Ovary (tissue), 9 donors: ENCODE data around the gene PHYHD1. TPM values are rescaled to one million over a fixed set of nuclear protein-coding genes. Genes with fewer than 3 reads are reported as not detected.

Experiments used
- DNase-seq, 5 donors: peaks; one replicate each; pipeline ENCODE4 v3.0.0-alpha.2; 2019 to 2020
- H3K27ac ChIP-seq, 2 donors: fragments of 200-600 bp; one replicate each; pipeline versions ENCODE4 v1.5.1 to v1.8.0; 2019 to 2022
- H3K27me3 ChIP-seq: fragments of 200-600 bp; one replicate; pipeline ENCODE4 v1.8.0; 2022
- H3K36me3 ChIP-seq: fragments of 200-600 bp; sonication (generic); one replicate; pipeline ENCODE4 v1.5.1; 2019
- H3K4me1 ChIP-seq: one replicate; pipeline ENCODE4 v1.8.1; 2013; ENCODE audit warnings: mild to moderate bottlenecking, moderate library complexity; ENCODE audit not compliant: insufficient read depth
- H3K4me3 ChIP-seq: fragments of 200-600 bp; sonication (generic); one replicate; pipeline ENCODE4 v1.5.1; 2017
- H3K9me3 ChIP-seq, 2 donors: fragments of 200-600 bp in 1 of 2; sonication (generic) in 1 of 2; one replicate each; pipeline versions ENCODE4 v1.5.1 to v1.8.1; 2013 to 2019; ENCODE audit warnings: mild to moderate bottlenecking in 1 of 2, moderate library complexity in 1 of 2
- CTCF ChIP-seq, 3 donors: fragments of 450-650 bp in 2 of 3; fragments of 200-600 bp in 1 of 3; IDR thresholded peaks; one replicate each; pipeline versions ENCODE4 v1.5.1 to v1.8.0; 2016 to 2022; ENCODE audit warnings: antibody characterized with exemption in 3 of 3, mild to moderate bottlenecking in 1 of 3
- EP300 ChIP-seq: sonication (generic); formaldehyde crosslinking; IDR thresholded peaks from one replicate; pipeline ENCODE4 v1.6.1; 2017; ENCODE audit warnings: antibody characterized with exemption
- POLR2A ChIP-seq: fragments of 450-650 bp; IDR thresholded peaks from one replicate; pipeline ENCODE4 v1.6.1; 2017; ENCODE audit warnings: antibody characterized with exemption, mild to moderate bottlenecking, moderate library complexity
- WGBS, 3 donors: extraction: QIAGEN DNeasy Blood & Tissue Kit in 1 of 3; methylation state at CpG; one replicate each; pipeline versions ENCODE4 v1.1.5 to v1.1.7; 2013 to 2017; 5-methylcytosine and 5-hydroxymethylcytosine counted together
- intact Hi-C, 4 donors: fragments of 100-400 bp; cut with DNase I; formaldehyde crosslinking; loops; one replicate each; pipeline versions ENCODE4 v1.11.0 to v1.15.1; 2022 to 2023
- polyA plus RNA-seq, 2 donors: library from polyadenylated mRNA; stranded (reverse); fragments of 200-250 nt in 1 of 2; fragments of 350-450 nt in 1 of 2; fragmentation: Illumina TruSeq in 1 of 2; extraction: RNeasy Lipid Tissue Mini Kit (QIAGEN cat#74804) in 1 of 2; gene quantifications; one replicate each; pipeline ENCODE4 v1.2.3, GENCODE V29; 2013 to 2014
- total RNA-seq, 7 donors: library from RNA; depleted of rRNA in 2 of 7; stranded (reverse); fragments of >200 nt in 2 of 7; fragmentation: NEBNext Ultra II Directional in 3 of 7; extraction: Animal tissue kit (Norgen Biotek cat#: 25700) in 3 of 7; gene quantifications; one replicate each; pipeline versions ENCODE4 v1.1.0 to v1.2.4, GENCODE V29; 2016 to 2023
- donor health status: DM: no; HTN: no; CAD: no; lungs with moderate emphysema.
- donor health status: DM: no; HTN: no; CAD: no.
- donor health status: Bipolar disorder and iron deficiency.
- donor health status: DM: yes; HTN: yes; CAD: no.
- donor health status: DM: no; HTN: no; CAD: no.
- donor health status: DM: yes; HTN: yes; CAD: no.

The PHYHD1 gene
- total and polyA plus RNA-seq, 9 donors = 24.8 to 63.9 (median 43.1) TPM

- intact Hi-C loops = no loop called here
- H3K36me3 ChIP-seq = no peaks in the 10 kb centered on the region
- no peaks in the 10 kb centered on the region for H3K27me3 ChIP-seq
- H3K4me1 ChIP-seq = no peaks in the 10 kb centered on the region
- H3K9me3 ChIP-seq = no peaks in the 10 kb centered on the region
- no peak for TF ChIP-seq EP300
- DNase-seq = no peak
- no peak overlapping the region for H3K4me3 ChIP-seq
- H3K27ac ChIP-seq = no peak overlapping the region
- 80 to 92% (median 87%) methylated on average over 5 of the region's 5 CpGs for WGBS, 3 donors
Measured at GRCh38 chr9:128933731-128934130, 12.9 kb downstream of the PHYHD1 start.

- peak in 2 of 5 donors; percentile 17 for DNase-seq
- no peaks in the 10 kb centered on the region for H3K9me3 ChIP-seq
- intact Hi-C loops = no loop called here
- TF ChIP-seq EP300 = no peak
- TF ChIP-seq POLR2A = no peak
- no peak for TF ChIP-seq CTCF (IDR thresholded peaks at IDR 0.05)
- no peaks in the 10 kb centered on the region for H3K27me3 ChIP-seq
- WGBS, 3 donors = 83 to 90% (median 84%) methylated on average over 11 of the region's 11 CpGs
- H3K4me1 ChIP-seq = no peaks in the 10 kb centered on the region
- H3K36me3 ChIP-seq = no peaks in the 10 kb centered on the region
- no peak overlapping the region for H3K4me3 ChIP-seq
- no peak overlapping the region for H3K27ac ChIP-seq
Measured at GRCh38 chr9:128936171-128936865, 15.5 kb downstream of the PHYHD1 start.

GRCh38 chr9:128937310-128938165 is 16.8 kb downstream of the PHYHD1 start:
- 91 to 93% (median 93%) methylated on average over 7 to 9 of the region's 9 CpGs for WGBS, 3 donors
- DNase-seq = peak in 2 of 5 donors; percentile 4 to 14

GRCh38 chr9:128940271-128940921 is 19.6 kb downstream of the PHYHD1 start:
- Histone ChIP-seq H3K27ac (no peak overlapping the region), H3K4me1 (peaks cover 2% of the 10 kb centered on the region), H3K27me3 (no peaks in the 10 kb centered on the region), H3K9me3 (no peaks in the 10 kb centered on the region), H3K4me3 (no peak overlapping the region), H3K36me3 (no peaks in the 10 kb centered on the region)
- DNase-seq = peak in 1 of 5 donors; percentile 26
- TF ChIP-seq EP300 (no peak), CTCF (IDR thresholded peaks at IDR 0.05) (no peak), POLR2A (no peak)
- intact Hi-C loops = no loop called here
- 67 to 76% (median 71%) methylated on average over 15 of the region's 15 CpGs for WGBS, 3 donors

More at GRCh38 chr9:128937310-128938165, 16.8 kb downstream of the PHYHD1 start:
- no peaks in the 10 kb centered on the region for H3K36me3 ChIP-seq
- TF ChIP-seq CTCF (IDR thresholded peaks at IDR 0.05) (no peak), EP300 (no peak), POLR2A (no peak)
- no peak overlapping the region for H3K4me3 ChIP-seq
- H3K27ac ChIP-seq = no peak overlapping the region
- peaks cover 2% of the 10 kb centered on the region for H3K4me1 ChIP-seq
- intact Hi-C loops = no loop called here
- H3K9me3 ChIP-seq = no peaks in the 10 kb centered on the region
- no peaks in the 10 kb centered on the region for H3K27me3 ChIP-seq
